H1 (cell line): ENCODE measurements around the gene FNDC10. TPM values are rescaled to one million over a fixed set of nuclear protein-coding genes. Genes with fewer than 3 reads are reported as not detected.

Experiments used
- CHD7 ChIP-seq: fragments of 300-600 bp; sonication (generic); IDR thresholded peaks from 2 replicates; pipeline ENCODE4 v1.7.1; 2012; ENCODE audit warnings: low read length, moderate library complexity, mild to moderate bottlenecking, inconsistent platforms; ENCODE audit not compliant: insufficient replicate concordance
- polyA plus RNA-seq, 7 experiments: library from polyadenylated mRNA; depleted of rRNA in 3 of 7; stranded (reverse) in 5 of 7; unstranded in 2 of 7; fragments of >200 nt in 5 of 7; fragments of 200-250 nt in 2 of 7; gene quantifications; 1 replicate in 5 of 7; 2 replicates in 1 of 7; 4 replicates in 1 of 7; pipeline versions ENCODE4 v1.2.1 to v1.2.3, GENCODE V29; 2011 to 2013; ENCODE audit warnings: missing spikeins in 2 of 7, mixed read lengths in 2 of 7
- total RNA-seq: library from RNA; stranded (reverse); fragmentation: NEBNext Ultra II Directional; extraction: Animal tissue kit (Norgen Biotek cat#: 25700); gene quantifications from 2 replicates; pipeline ENCODE4 v1.2.1, GENCODE V29; 2021

FNDC10 gene
- total and polyA plus RNA-seq, 2 of the 8 experiments (the other 6 are each of a cell fraction or from before 2014, with no cell fraction given): 19.0 to 21.8 TPM

DNA sequence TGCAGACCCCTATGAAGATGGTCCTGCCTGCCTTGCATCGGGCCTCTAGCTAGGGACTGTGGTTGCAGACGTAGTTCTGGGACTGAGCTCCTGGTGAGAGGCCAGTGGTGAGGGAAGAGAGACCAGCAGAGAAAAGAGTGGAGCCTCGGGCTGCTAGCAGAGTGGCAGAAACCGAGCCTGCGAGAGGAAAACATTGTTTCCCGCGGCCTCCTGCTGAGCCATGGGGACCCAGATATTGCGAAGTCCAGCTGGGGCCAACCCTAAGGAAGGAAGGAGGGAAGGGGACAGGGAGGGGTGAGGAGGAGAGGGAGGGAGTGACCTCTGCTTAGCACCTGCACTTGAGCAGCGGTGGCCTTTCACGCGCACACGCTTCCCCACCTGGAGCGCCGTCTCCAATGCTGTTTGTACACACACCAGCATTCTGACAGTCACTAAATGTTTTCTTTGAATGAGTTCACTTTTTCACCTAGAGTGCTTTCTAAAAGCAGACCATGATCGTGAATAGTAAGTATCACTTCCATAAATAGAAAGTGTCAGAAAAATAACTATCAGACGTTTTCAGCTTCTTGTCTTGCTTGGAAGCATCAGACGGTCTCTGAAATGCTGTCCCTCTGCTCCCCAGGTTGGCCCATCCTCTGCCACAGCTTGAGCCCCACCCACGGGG lies 2.5 kb upstream of the FNDC10 start (continued):
- TF ChIP-seq CHD7: no peak
